GM19328 (cell line): ENCODE results near the gene CRACDL.

Experiments
- ATAC-seq: cut with Tn5 transposase; IDR thresholded peaks from one replicate; pipeline ENCODE4 v1.9.1; 2021; ENCODE audit warnings: mild to moderate bottlenecking, moderate library complexity; ENCODE audit not compliant: unreplicated experiment

CRACDL gene

DNA sequence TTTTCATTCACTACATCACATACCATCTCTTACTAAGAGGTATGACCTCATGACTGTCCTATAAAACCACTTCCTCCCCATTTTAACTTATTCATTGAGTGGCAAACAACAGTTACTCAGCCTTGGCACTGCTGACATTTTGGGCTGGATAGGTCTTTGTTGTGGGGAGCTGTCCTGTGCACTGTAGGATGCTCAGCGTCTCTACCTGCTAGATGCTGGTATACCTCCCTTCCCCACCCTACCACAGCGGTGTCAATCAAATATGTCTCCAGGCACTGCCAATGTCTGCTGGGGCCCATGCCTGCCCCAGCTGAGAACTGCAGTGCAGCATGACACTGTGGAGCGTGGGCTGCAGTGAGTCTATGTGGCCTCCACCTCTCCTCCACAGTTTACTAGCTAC is 128.8 kb downstream of the CRACDL start:
- no peak for ATAC-seq

- no peak for ATAC-seq
These were observed 129.8 kb downstream of the CRACDL start for GRCh38 chr2:98806236-98806697.

DNA sequence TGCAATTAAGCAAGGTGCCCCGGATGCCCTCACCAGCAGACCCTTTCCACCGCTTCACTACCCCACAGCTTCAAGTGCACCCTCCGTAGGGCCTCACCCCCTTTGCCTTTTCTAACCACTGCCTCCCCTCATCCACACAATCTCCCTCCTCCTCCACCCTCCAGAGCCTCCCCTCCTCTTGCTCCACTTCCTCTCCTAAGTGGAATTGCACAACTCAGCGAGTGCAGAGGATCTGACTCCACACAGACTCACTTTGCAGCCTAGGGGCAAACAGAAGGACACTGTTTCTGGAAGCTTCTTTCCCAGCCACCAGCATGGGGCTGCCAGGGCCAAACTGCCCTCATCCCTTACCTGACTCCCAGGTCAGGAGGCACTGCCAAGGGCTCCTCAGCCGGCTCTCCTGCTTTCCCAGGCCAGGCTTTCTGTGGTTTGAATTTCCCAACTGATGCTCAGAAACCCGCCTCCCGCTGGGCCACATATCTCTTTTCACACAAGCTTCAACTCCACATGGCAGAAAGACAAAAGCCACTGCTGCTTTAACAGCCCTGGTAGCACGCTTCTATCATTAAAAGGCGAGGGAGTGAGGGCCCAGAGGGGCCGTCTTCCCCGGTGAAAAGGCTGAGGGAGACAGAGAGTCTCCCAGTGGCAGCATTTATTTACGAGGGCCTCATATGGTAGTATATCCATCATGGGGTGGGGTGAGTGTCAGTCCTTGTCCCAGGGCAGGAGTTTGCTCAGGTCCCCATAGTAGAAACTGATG is 130.4 kb downstream of the CRACDL start:
- ATAC-seq, result no peak

DNA sequence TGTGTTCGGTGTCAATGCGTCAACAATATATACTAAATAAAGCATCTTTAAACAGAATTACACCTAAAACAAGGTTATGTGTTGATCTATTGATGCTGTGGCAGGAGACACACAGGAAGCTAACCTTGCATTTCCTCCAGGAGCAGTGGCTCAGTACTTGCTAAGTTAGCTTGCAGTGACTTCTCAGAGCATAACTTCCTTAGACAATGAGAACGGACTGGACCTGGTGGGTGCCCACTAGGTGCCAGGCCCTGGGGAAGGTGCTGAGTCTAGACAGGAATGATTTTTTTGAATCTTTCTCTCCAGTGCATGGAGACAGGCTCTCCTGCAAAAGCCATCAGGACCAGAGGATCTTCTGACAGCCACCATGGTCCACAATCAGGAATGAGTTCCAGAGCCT is 131.3 kb downstream of the CRACDL start:
- no peak for ATAC-seq

DNA sequence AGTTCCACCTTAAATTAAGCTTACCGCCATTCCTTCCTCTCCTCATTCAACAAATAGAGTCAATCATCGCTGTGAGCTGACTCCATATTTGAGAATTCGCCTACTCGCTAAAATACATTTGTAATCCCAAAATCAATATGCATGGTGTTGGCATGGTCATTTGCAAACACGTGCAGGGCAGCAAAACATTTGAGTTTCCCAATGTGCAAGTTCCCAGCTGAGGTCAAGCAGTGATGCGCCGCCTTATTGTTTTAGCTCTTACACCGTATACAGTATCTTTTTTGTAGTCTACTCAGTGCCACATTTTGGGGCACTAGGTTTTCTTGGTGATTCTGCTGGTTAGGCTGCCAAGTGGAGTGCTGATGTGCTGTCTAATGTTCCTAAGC is 131.8 kb downstream of the CRACDL start:
- ATAC-seq, result no peak

DNA sequence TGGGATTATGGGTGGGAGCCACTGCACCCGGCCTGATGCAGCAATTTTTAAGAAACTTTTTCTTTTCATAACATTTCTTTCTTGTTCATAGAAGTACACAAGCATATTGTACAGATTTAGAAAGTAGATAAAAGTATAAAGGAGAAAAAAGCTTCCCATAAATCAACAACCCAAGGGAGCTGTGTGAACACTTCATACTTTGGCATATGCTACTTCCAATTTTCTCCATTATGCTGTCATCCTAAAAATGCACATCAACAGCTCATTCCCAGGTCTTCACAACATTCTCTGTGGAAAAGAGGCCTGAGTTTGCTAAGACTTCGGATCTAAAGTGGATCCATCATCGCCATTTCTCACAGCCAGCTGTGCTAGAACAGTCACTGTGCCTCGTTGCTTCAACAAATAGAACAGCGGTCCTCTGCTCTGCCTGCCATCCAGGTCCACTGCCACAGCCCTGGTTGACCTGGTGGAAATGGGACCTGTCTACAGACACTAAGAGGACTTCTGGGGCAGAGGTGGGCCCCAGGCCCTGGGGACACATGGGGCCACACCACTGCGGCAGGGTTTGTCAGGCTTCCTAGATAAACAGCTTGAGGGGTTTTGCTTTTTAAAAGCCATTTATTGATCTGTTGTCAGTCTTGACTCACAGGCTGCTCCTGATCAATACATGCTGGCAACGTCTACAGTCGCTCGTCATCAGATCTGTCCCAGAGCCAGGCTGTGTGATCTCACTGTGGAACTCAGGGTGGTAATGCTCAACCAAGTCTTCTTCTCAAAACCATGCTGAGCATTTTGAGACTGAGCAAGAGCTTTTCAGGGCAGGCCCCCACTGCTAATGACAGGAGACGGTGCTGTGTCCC is 132.4 kb downstream of the CRACDL start:
- no peak for ATAC-seq

DNA sequence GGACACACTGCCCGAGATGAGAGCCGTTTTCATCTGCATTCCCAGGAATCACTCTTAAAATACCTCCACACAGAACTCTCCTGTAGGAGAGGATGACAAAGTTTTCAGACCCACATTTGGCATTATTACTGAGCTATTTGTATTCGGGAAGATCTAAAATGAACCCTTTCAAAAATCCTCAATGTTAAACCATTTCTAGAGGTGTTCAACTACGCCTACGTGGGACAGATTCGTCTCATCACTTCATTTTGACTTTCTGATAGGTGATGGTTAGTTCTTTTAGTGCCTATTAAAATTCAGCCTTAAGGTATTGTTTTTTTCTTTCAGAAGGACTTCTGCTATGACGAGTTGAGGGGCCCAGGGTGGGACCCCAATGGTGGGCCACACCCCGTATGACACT is 133.7 kb downstream of the CRACDL start:
- no peak for ATAC-seq

DNA sequence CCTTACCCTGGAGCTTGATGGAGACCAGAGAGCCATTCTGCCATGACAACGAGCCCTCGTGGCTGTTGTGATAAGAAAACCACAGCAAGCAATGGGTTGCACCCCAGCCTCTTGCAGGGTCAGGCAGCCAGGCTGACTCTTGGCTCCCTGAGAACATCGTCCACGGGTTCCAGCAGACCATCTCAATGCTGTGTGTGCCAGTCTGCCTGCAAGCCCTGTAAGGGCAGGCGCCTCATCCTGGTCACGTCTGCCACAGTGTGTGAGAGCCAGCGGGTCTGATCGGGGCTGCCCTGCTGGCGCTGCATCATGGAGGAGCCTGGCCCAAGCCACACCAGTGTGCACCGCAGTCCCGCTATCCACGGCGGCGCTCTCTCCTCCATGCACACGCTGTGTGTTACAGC is 134.1 kb downstream of the CRACDL start:
- no peak for ATAC-seq

- ATAC-seq, result no peak
These were observed 134.7 kb downstream of the CRACDL start for GRCh38 chr2:98801286-98801685.

DNA sequence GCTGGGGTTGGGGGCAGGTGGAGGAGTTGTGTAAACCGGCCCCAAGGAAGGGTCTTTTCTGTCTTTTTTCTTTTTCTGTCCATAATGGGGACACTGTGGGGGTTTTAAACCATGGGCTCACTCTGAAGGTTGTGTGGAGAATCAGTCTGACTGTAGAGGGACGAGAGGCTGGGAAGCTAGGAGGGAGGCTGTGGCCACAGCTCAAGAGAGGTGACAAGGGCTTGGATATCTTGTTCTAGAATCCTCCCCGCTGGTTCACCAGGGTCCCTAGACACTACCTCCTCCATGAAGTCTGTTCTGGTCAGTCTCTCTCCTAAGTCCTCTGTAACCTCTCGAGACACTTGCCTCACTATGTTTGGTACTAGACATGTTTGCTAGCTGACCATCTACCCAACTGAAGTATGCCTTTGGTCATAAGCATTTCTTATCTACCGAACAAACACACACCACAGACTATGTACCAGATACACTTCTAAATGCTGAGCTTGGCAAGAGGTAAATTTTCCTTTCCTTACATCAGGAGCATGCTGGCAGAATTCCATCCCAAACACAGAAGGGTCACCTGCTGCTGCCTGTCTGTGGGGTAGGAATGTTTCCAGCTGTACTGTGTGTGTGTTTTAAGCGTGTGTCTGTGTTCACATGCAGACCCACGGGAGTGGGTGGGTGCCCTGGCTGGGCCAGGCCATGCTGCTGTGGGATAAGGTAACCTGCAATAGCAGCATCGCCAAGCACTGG is 135.5 kb downstream of the CRACDL start:
- no peak for ATAC-seq

DNA sequence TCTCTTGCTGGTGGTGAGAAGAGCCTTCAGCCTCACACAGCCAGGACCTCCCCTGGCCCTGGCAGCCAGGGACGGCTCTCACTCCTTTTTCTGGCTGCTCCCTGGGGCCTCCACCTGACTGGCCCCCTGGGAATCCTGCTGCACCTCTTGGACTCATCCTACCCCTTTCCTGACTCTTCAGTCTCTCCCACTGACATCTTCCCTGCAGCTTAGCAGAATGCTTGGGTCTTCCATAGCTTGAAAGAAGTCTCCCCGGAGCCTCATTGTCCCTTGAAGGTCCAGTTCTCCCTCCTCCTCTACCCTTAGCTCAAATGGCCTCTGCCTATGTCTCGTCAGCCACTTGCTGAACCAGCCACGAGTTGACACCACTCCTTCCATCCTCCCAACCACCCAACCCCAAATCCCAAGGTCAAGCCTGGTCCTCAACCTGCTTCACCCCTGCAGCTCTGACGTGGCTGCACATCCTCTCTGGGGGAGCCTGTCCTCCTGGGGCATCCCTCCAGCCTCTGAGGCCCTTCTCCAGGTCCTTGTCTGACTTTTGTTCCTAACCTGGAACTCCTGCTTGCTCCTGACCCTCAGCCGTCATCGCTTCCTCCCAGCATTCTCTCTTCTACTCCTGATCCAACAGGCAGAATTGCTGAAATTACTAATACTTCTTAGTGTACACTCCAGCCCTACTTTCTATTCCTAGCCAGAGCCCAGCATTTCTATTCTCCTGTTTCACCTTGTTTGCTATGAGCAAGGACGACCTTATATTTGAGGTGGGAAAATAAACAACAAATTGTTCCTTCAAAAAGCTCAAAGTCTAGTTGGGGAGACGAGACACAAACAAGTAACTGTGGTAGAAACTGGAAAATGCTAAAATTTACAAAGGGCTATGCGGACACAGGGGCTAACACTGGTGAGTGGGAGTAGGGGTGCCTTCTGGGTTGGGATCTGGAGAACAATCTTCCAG is 136.4 kb downstream of the CRACDL start:
- ATAC-seq, result no peak

- no peak for ATAC-seq
These were observed 139.1 kb downstream of the CRACDL start for GRCh38 chr2:98796775-98797544.

DNA sequence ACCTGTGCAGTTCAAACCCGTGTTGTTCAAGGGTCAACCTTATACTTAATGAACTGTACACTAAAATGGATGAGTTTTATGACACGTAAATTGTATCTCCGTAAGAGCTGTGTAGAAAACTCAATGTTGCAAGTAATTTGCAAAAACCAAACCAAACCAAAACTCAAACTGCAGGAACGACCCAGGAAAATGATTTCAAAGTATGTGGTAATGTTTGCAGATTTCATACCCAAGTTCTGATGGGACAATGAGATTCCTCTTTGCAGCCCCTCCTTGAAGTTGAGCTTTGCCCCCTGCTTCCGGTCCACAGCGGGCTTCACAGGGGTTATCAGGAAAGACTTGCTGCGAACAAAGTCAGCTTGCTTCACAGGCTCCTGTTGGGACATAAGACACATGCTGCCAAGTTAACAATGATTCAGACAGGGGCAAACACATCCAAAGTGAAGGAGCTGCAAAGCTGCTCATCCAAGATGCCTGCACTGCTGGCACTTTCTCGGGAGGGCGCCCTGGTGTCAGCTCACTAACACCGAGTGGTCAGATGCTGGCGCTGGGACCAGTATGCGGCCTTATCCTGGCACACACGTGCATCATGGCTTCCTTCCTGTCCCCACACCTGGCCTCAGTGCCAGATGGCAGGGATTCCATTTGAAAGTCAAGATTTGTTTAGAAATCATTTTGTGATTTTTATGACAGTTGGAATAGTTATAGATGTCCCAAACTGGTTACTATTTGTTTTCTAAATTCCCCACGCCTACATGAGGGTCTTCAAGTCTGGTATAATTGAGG is 139.9 kb downstream of the CRACDL start:
- ATAC-seq, result no peak

- ATAC-seq, result no peak
These were observed 141.9 kb downstream of the CRACDL start for GRCh38 chr2:98793897-98794830.

GRCh38 chr2:98793275-98793674 is 142.8 kb downstream of the CRACDL start:
- ATAC-seq, result no peak

GRCh38 chr2:98790221-98790620 is 145.8 kb downstream of the CRACDL start:
- no peak for ATAC-seq

DNA sequence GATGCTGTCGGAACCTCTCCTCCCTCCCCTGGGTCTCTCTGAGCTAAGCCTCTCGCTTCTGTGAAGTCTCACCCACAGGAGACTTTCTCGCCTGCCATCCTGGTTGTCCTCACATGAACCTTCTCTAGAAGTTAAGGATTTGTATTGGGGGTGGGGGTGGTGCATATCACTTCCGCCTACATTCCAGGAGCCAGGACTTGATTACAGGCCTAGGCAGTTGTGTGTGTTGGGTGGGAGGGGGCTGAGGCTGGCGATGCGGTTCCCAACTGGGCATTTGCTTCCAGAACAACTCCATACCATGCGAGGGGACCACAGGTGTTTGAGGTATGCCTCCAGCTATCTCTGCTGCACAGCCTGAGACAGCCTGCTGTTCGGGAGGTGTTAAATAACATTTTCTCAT is 148.3 kb downstream of the CRACDL start:
- ATAC-seq, result no peak

DNA sequence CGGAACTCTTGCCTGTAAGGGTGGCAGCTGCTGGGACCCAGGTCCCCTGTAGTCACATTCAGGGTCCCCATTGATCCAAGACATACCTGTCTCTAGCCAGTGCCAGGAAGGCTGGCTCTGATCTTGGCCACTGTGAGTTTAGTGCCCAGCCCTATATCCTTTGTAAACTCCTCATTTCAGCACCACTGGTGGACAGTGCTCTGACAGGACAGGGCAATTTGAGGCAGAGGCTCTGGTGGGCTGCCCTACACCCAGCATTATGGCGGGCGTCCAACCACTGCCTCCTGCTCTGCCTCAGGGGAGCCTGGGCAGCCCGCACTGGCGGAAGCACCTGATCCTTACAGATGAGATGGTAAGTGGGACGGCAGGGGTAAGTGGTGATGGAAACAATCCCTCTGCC is 149.8 kb downstream of the CRACDL start:
- ATAC-seq, result no peak
